HG02678 (cell line): ENCODE data around the gene CHKA.

Experiments used
- ATAC-seq: cut with Tn5 transposase; IDR thresholded peaks from one replicate; pipeline ENCODE4 v1.9.1; 2021; ENCODE audit warnings: mild to moderate bottlenecking, moderate library complexity; ENCODE audit not compliant: unreplicated experiment

Gene CHKA

GRCh38 chr11:68121067-68121899 lies at the start of gene CHKA:
Gene CHKA, minus strand, starts transcription at chr11:68121388. Its CDS starts 211 bp downstream, at chr11:68121177.
- ATAC-seq, result peak; percentile 87

GRCh38 chr11:68169442-68169841 lies 48.3 kb upstream of the CHKA start:
- ATAC-seq, result no peak

GRCh38 chr11:68168694-68169093 lies 47.5 kb upstream of the CHKA start:
- ATAC-seq, result no peak

- no peak for ATAC-seq
Observed at GRCh38 chr11:68167474-68167873, 46.3 kb upstream of the CHKA start.

GRCh38 chr11:68166969-68167368 lies 45.8 kb upstream of the CHKA start:
- no peak for ATAC-seq

GRCh38 chr11:68165601-68166000 lies 44.4 kb upstream of the CHKA start:
- ATAC-seq, result no peak

GRCh38 chr11:68164437-68164836 lies 43.2 kb upstream of the CHKA start:
- ATAC-seq, result no peak

GRCh38 chr11:68163691-68164090 lies 42.5 kb upstream of the CHKA start:
- ATAC-seq, result no peak

- ATAC-seq, result no peak
Observed at GRCh38 chr11:68160100-68160695, 39.0 kb upstream of the CHKA start.

GRCh38 chr11:68159665-68160064 lies 38.5 kb upstream of the CHKA start:
- ATAC-seq, result no peak

- ATAC-seq, result no peak
Observed at GRCh38 chr11:68159161-68159560, 38.0 kb upstream of the CHKA start.

- ATAC-seq, result no peak
Observed at GRCh38 chr11:68158580-68158979, 37.4 kb upstream of the CHKA start.

- ATAC-seq, result no peak
Observed at GRCh38 chr11:68153742-68154141, 32.6 kb upstream of the CHKA start.

GRCh38 chr11:68150037-68150436 lies 28.8 kb upstream of the CHKA start:
- no peak for ATAC-seq

- ATAC-seq, result no peak
Observed at GRCh38 chr11:68149417-68149816, 28.2 kb upstream of the CHKA start.

GRCh38 chr11:68148879-68149278 lies 27.7 kb upstream of the CHKA start:
- no peak for ATAC-seq

- ATAC-seq, result no peak
Observed at GRCh38 chr11:68148071-68148805, 27.1 kb upstream of the CHKA start.

- ATAC-seq, result no peak
Observed at GRCh38 chr11:68146704-68147474, 25.7 kb upstream of the CHKA start.

GRCh38 chr11:68146010-68146540 lies 24.9 kb upstream of the CHKA start:
- no peak for ATAC-seq

GRCh38 chr11:68145120-68145866 lies 24.1 kb upstream of the CHKA start:
- no peak for ATAC-seq
